ENCODE measurements around the gene FEM1B.

FEM1B gene

GRCh38 chr15:68285259-68285980 lies 7.9 kb downstream of the FEM1B start:
- DNase-seq (ENCODE audit: low read depth in 2 of 2) = no peak

- DNase-seq (ENCODE audit: low read depth in 2 of 2) = no peak
These were observed 8.7 kb downstream of the FEM1B start for GRCh38 chr15:68286256-68286655.

- DNase-seq (ENCODE audit: low read depth in 2 of 2) = no peak
These were observed 11.5 kb downstream of the FEM1B start for GRCh38 chr15:68289057-68289456.

GRCh38 chr15:68289621-68290352 lies 12.2 kb downstream of the FEM1B start:
- no peak for DNase-seq (ENCODE audit: low read depth in 2 of 2)

- no peak for DNase-seq (ENCODE audit: low read depth in 2 of 2)
These were observed 13.2 kb downstream of the FEM1B start for GRCh38 chr15:68290715-68291114.

GRCh38 chr15:68292157-68292781 lies 14.7 kb downstream of the FEM1B start:
- no peak for DNase-seq (ENCODE audit: low read depth in 2 of 2)

- DNase-seq (ENCODE audit: low read depth in 2 of 2) = no peak
These were observed 15.4 kb downstream of the FEM1B start for GRCh38 chr15:68292967-68293366.

- no peak for DNase-seq (ENCODE audit: low read depth in 2 of 2)
These were observed 17.7 kb downstream of the FEM1B start for GRCh38 chr15:68295014-68295805.

GRCh38 chr15:68298336-68298735 lies 20.8 kb downstream of the FEM1B start:
- DNase-seq (ENCODE audit: low read depth in 2 of 2) = no peak

- no peak for DNase-seq (ENCODE audit: low read depth in 2 of 2)
These were observed 21.4 kb downstream of the FEM1B start for GRCh38 chr15:68298882-68299381.

- no peak for DNase-seq (ENCODE audit: low read depth in 2 of 2)
These were observed 21.9 kb downstream of the FEM1B start for GRCh38 chr15:68299436-68299835.

GRCh38 chr15:68300115-68300940 lies 22.8 kb downstream of the FEM1B start:
- DNase-seq (ENCODE audit: low read depth in 2 of 2) = no peak

- no peak for DNase-seq (ENCODE audit: low read depth in 2 of 2)
These were observed 23.8 kb downstream of the FEM1B start for GRCh38 chr15:68301301-68301700.

GRCh38 chr15:68302729-68303128 lies 25.2 kb downstream of the FEM1B start:
- no peak for DNase-seq (ENCODE audit: low read depth in 2 of 2)

- DNase-seq (ENCODE audit: low read depth in 2 of 2) = no peak
These were observed 25.6 kb downstream of the FEM1B start for GRCh38 chr15:68303134-68303533.

- no peak for DNase-seq (ENCODE audit: low read depth in 2 of 2)
These were observed 26.3 kb downstream of the FEM1B start for GRCh38 chr15:68303560-68304436.

- DNase-seq (ENCODE audit: low read depth in 2 of 2) = no peak
These were observed 27.2 kb downstream of the FEM1B start for GRCh38 chr15:68304589-68305337.

GRCh38 chr15:68305420-68305871 lies 27.9 kb downstream of the FEM1B start:
- DNase-seq (ENCODE audit: low read depth in 2 of 2) = no peak
